ENCODE measurements around the gene TRAF4.

GRCh38 chr17:28704219-28704858 lies 39.5 kb upstream of the TRAF4 start:
- TF ChIP-seq CTCF (IDR thresholded peaks at IDR 0.05; ENCODE audit: insufficient read depth, low read depth, low read length), result no peak
- TF ChIP-seq EZH2 (IDR thresholded peaks at IDR 0.05; ENCODE audit: insufficient read depth, low read length), result no peak
